Peyer's patch (tissue), 4 donors: Measurements from ENCODE around the gene SCN3A.

Experiments
- POLR2A ChIP-seq, 2 donors: fragments of 450-650 bp; IDR thresholded peaks; one replicate each; pipeline ENCODE4 v1.5.1; 2017; ENCODE audit warnings: antibody characterized with exemption in 2 of 2, mild to moderate bottlenecking in 2 of 2, moderate library complexity in 2 of 2
- TF ChIP-seq, protein P1 (sequence below), 6 experiments: fragments of 450-650 bp in 4 of 6; fragments of 200-600 bp in 2 of 6; sonication (generic) in 1 of 6; IDR thresholded peaks; one replicate each; pipeline ENCODE4 v1.5.1; 2017 to 2019; ENCODE audit warnings: antibody characterized with exemption in 6 of 6, mild to moderate bottlenecking in 3 of 6, moderate library complexity in 1 of 6

DNA sequence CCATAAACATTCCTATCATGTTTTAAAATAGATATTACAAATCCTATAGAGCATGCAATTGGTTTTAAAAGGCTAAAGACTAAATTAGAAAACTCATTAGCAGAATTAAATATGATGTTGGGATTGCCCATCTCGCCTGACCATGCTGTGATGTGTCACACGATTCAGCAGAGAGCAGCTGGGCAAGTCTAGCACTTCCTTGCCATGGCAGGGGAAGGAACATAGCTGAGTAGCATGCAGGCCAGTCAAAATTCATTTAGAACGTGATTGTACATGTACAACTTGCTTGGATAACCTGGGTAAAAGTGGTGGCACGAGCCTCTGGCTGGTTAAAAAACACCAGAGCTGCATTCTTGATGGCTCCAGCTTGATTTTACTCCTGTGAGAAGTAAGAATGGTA, 81.3 kb downstream of the SCN3A start:
- TF ChIP-seq, protein P1, sequence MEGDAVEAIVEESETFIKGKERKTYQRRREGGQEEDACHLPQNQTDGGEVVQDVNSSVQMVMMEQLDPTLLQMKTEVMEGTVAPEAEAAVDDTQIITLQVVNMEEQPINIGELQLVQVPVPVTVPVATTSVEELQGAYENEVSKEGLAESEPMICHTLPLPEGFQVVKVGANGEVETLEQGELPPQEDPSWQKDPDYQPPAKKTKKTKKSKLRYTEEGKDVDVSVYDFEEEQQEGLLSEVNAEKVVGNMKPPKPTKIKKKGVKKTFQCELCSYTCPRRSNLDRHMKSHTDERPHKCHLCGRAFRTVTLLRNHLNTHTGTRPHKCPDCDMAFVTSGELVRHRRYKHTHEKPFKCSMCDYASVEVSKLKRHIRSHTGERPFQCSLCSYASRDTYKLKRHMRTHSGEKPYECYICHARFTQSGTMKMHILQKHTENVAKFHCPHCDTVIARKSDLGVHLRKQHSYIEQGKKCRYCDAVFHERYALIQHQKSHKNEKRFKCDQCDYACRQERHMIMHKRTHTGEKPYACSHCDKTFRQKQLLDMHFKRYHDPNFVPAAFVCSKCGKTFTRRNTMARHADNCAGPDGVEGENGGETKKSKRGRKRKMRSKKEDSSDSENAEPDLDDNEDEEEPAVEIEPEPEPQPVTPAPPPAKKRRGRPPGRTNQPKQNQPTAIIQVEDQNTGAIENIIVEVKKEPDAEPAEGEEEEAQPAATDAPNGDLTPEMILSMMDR (IDR thresholded peaks at IDR 0.05) = no peak
- TF ChIP-seq POLR2A (IDR thresholded peaks at IDR 0.05) = no peak
